DND-41 (cell line): ENCODE results near the gene CD58.

Source experiments
- CTCF ChIP-seq: IDR thresholded peaks from 2 replicates; pipeline ENCODE4 v1.5.1; 2012; ENCODE audit warnings: borderline replicate concordance, low read length, moderate library complexity, mild to moderate bottlenecking; ENCODE audit not compliant: poor library complexity, severe bottlenecking; ENCODE audit errors: extremely low read depth
- EZH2 ChIP-seq: IDR thresholded peaks from 3 replicates; pipeline ENCODE4 v1.6.1; 2012; ENCODE audit warnings: borderline replicate concordance, low read depth, mild to moderate bottlenecking, moderate library complexity, low read length, inconsistent platforms; ENCODE audit not compliant: severe bottlenecking

GRCh38 chr1:116558571-116558970 lies 12.3 kb downstream of the CD58 start:
- no peak for TF ChIP-seq CTCF
- TF ChIP-seq EZH2 = no peak
